Retina (tissue), 1 donor: Measurements from ENCODE around the gene INSC.

Source experiments
- DNase-seq: peaks from one replicate; pipeline ENCODE4 v3.0.0-alpha.2; 2016

Gene INSC

GRCh38 chr11:15149050-15149449, 34.3 kb downstream of the INSC start:
- DNase-seq, result no peak

DNA sequence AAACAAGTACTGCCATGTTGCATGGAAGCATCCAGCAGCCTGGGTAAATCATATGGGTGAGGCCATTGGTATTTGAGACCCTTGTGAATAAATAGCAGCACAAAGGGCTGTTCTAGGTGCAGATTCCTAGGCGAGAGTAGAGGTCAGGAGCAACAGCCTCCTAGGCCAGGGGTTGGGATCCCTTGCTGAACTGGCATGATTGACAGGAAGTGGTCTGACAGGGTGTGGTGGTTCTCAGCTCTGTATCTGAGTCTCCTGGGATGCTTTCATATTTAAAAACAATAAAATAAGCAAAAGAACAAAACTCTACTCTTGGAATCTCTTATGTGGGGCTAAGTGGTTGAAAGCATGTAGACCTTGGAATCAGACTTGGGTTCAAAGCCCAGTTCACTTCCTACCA, 35.8 kb downstream of the INSC start:
- no peak for DNase-seq

DNA sequence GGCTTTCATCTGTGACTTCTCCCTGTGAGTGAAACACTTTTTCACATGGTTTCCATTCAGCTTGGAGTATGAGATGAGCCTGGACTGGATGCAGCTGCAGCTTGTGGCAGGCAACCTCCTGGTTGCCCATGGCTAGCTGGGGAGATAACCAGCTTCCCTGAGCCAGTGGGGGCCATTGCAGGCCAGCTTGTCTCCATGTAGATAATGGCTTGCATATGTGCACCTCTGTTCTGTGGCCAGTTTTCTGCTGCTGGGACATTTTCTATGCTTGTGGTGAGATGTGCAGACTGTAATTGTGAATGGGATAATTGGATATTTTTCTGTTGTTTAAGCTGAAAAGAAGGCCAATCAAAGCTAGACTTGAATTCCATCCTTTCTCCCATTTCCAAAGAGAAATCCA, 38.5 kb downstream of the INSC start:
- DNase-seq, result no peak

DNA sequence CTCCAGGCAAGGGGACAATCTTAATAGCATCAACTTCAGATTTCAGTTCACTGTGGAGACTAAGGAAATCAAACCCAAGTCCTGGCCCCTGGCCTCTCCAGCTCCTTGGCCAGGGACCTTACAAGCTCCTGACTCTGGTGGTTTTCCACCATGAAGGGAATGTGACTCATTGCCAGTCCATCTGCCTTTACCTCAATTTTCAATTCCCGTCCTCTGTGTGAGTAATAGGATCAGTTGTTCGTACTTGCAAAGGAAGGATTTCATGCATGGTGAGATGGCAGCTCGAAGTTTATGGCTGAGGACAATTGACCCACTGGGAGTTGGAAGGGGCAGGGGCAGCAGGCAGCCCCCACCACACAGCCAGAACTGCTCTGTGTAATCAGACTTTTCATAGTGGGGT, 42.5 kb downstream of the INSC start:
- DNase-seq, result no peak

- DNase-seq, result no peak
Observed at GRCh38 chr11:15157606-15158137, 42.9 kb downstream of the INSC start.

DNA sequence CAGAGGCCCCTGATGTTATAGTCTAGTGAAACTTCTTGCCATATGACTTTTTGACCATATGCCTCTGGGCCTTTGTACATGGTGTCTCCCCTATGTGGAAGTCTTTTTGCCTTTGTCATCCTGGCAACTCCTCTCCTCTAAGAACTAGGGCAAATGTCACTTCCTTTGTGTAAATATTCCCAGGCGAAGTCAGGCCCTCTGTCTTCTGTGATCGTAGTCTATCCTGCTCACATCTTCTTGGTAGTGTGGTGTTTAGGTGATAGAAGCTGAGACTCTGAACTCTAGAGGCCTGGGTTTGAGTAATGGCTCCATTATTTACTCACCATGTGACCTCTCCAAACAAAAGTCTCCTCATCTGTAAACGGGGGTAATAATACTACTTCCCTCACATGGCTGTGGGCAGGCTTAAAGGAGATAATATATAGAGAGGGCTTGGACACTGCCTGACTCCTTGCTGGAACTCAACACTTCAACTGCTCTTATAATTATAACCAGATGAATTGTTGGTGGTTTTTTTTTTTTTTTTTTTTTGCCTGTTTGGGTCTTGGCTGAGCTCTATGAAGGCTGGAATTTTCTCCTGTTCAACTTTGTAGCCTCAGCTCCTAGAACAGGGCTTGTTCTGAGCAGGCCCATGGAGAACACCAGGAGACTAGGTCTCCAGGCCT, 43.8 kb downstream of the INSC start:
- DNase-seq, result no peak

DNA sequence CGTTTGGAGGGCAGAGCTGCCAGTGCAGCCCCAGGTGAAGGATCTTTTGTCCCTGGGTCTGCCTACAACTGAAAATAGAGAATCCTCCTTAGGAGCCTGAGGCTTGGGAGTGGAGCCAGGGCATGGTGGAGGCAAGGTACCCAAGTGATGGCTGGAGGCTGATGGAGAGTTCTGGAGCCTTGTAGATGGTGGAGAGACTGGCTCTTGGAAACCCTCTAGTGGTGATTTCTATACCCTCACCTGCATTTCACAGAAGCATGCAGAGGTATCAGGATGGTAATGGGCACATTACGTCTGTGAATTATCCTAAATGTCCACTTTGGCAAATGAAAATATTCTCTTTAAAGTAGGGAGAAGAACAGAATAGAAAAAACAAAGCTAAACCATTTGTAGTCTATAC, 44.4 kb downstream of the INSC start:
- no peak for DNase-seq

GRCh38 chr11:15161790-15162189, 47.1 kb downstream of the INSC start:
- DNase-seq, result no peak

GRCh38 chr11:15163136-15163535, 48.4 kb downstream of the INSC start:
- DNase-seq, result no peak

DNA sequence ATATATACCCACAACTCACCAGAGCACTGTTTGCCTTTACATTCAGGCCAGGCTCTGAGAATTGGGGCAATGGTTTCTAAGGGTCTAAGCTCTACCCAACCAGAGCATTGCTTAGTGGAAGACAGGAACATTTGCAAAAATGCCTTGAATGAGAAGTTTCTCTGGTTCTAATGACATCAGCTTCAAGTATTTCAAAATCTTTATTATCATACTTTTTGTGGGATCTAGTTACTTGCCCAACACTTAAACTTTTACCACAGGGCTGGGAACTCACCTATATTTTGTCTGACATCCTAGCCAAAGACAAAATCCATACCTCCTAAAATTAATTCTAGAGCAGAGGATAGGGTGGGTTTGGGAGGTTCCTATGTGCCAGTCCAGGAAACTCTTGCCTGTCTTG, 51.5 kb downstream of the INSC start:
- no peak for DNase-seq

DNA sequence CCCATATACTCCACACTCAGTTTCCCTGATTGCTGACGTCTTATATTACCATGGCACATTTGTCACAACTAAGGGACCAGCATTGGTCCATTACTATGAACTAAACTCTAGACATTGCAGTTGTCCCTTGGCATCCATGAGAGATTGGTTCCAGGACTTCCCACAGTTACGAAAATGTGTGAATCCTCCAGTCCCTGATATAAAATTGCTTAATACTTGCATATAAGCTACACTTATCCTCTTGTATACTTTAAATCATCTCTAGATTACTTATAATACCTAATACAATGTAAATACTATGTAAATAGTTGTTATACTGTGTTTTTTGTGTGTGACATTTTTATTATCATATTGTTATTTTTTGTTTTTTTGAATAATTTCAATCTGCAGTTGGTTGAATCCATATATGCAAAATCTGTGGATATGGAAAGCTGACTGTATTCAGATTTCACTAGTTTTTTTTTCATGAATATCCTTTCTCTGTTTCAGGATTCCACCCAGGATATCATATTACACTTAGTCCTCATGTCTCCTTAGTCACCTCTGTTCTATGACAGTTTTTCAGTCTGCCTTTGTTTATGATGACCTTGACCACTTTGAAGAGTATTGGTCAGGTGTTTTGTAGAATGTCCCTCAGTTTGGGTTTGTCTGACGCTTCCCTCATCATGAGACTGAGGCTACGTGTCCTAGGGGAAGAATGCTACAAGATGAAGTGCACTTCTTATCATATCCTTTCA, 55.3 kb downstream of the INSC start:
- no peak for DNase-seq

GRCh38 chr11:15170698-15171097, 56.0 kb downstream of the INSC start:
- DNase-seq, result no peak

GRCh38 chr11:15171956-15172355, 57.2 kb downstream of the INSC start:
- no peak for DNase-seq

DNA sequence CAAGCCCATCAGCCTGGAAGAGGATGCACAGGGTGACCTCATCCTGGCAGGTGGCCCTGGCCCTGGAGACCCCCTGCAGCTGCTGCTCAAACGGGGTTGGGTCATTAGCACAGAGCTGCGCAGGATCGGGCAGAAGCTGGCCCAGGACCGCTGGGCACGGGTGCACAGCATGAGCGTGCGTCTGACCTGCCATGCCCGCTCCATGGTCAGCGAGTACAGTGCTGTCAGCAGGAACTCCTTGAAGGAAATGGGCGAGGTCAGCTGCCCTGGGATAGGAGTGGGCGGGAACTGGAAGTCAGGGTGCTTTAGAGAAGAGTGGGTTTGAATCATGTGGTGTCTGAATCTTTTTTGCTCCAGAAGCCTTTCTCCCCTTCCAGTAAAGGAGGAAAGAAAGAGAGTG, 61.1 kb downstream of the INSC start:
- no peak for DNase-seq

GRCh38 chr11:15176646-15177163, 62.0 kb downstream of the INSC start:
- DNase-seq, result no peak

DNA sequence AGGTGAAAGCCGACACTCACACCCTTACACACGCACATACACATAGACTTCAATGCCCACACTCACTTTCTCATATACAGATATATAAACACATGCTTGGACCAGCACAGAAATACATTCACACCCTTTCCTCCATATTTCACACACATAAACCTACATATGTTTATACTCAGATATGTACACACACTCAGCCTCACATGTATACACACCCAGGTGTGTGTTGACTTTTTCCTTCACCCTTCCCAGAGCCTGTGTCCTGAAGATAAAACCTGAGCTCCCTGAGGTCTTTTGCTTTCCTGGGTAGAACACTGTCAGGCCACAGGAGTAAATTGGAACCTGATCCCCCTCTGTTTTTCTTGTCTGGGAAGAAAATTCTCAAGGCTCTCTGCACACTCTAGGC, 62.8 kb downstream of the INSC start:
- no peak for DNase-seq

DNA sequence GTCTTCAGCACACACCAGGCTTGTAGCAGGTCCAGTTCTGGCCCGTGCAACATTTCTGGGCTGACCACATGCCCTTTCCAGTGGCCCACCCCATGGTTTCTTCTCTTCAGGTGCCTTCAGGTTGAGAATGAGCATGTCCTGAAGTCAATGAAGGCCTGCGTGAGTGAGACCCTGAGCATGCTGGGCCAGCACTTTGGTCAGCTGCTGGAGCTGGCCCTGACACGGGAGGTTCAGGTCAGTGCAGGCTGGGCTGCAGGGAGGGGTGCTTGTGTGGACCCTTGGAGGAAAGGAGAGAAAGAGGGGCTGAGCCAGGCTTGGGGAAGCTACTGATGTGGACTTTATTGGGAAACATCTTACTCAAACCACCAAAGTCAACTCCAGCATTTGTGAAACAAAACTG, 63.5 kb downstream of the INSC start:
- no peak for DNase-seq

- DNase-seq, result no peak
Observed at GRCh38 chr11:15179167-15179566, 64.4 kb downstream of the INSC start.

DNA sequence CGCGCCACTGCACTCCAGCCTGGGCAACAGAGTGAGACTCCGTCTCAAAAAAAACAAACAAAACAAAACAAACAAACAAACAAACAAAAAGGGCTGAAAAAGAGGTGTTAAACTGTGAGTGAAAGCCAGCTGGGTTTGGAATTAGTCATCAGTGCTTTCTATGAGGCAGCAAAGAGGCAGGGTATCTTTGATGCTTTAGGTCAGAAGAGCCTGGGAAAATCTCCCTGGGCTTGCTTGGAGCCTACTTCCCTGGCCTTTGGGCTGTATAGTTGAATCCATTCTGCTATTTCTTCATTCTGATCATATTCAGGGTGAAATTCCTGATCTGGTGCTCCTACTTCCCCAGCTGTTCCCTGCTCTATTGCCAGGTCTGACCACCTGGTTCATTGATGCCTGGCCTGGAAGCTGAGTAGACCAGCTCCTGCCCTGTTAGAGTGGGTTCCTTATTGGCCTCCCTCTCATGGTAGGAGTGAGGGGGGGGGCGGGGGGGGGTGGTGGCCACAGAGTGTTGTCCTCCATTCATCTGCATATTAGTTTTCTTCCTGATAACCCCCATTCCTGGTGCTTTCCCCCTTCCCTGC, 65.6 kb downstream of the INSC start:
- no peak for DNase-seq

GRCh38 chr11:15182372-15182771, 67.6 kb downstream of the INSC start:
- DNase-seq, result no peak

- DNase-seq, result no peak
Observed at GRCh38 chr11:15185021-15185420, 70.3 kb downstream of the INSC start.

- DNase-seq, result no peak
Observed at GRCh38 chr11:15186146-15186545, 71.4 kb downstream of the INSC start.

DNA sequence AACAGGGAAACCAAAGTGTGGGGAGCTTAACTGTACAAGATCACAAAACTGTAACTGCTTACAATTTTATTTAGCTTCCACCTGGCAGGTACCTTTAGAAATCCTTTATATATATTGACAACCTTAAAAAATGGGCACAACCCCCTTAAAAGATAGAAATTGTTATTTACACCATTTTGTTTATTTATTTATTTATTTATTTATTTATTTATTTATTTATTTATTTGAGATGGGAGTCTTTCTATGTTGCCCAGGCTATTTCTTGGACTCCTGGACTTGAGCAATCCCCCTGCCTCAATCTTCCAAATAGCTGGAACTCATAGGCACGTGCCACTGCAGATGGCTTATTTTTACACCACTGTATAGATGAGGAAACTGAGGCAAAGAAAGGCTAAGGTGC, 74.5 kb downstream of the INSC start:
- DNase-seq, result no peak
